HCEC 1CT (cell line): ENCODE results near the gene ROBO2.
A peak's percentile ranks its signal among the peaks of the same experiment; 100 is the strongest.

Experiments used
- DNase-seq: peaks from one replicate; pipeline ENCODE4 v3.0.0-alpha.2; 2017

The ROBO2 gene

GRCh38 chr3:77271306-77271705, 231.4 kb downstream of the ROBO2 start:
- no peak for DNase-seq

- no peak for DNase-seq
Measured at GRCh38 chr3:77271711-77272110, 231.8 kb downstream of the ROBO2 start.

GRCh38 chr3:77279276-77279675, 239.4 kb downstream of the ROBO2 start:
- DNase-seq, result no peak

- no peak for DNase-seq
Measured at GRCh38 chr3:77281721-77282120, 241.8 kb downstream of the ROBO2 start.

GRCh38 chr3:77283108-77283507, 243.2 kb downstream of the ROBO2 start:
- no peak for DNase-seq

- no peak for DNase-seq
Measured at GRCh38 chr3:77288348-77288747, 248.4 kb downstream of the ROBO2 start.

- DNase-seq, result peak; percentile 18
Measured at GRCh38 chr3:77296527-77296926, 256.6 kb downstream of the ROBO2 start.

GRCh38 chr3:77298417-77298816, 258.5 kb downstream of the ROBO2 start:
- DNase-seq, result no peak

- no peak for DNase-seq
Measured at GRCh38 chr3:77303955-77304699, 264.2 kb downstream of the ROBO2 start.

- DNase-seq, result no peak
Measured at GRCh38 chr3:77304700-77305021, 264.8 kb downstream of the ROBO2 start.

GRCh38 chr3:77309460-77309859, 269.6 kb downstream of the ROBO2 start:
- no peak for DNase-seq

GRCh38 chr3:77313843-77314242, 273.9 kb downstream of the ROBO2 start:
- DNase-seq, result no peak

GRCh38 chr3:77319711-77320110, 279.8 kb downstream of the ROBO2 start:
- DNase-seq, result peak; percentile 42

- peak; percentile 53 for DNase-seq
Measured at GRCh38 chr3:77320514-77320913, 280.6 kb downstream of the ROBO2 start.

GRCh38 chr3:77321646-77322045, 281.7 kb downstream of the ROBO2 start:
- no peak for DNase-seq

GRCh38 chr3:77323626-77324025, 283.7 kb downstream of the ROBO2 start:
- DNase-seq, result no peak

GRCh38 chr3:77324105-77324504, 284.2 kb downstream of the ROBO2 start:
- DNase-seq, result no peak

GRCh38 chr3:77325280-77325679, 285.4 kb downstream of the ROBO2 start:
- no peak for DNase-seq

GRCh38 chr3:77325702-77326101, 285.8 kb downstream of the ROBO2 start:
- no peak for DNase-seq

- no peak for DNase-seq
Measured at GRCh38 chr3:77326586-77326985, 286.7 kb downstream of the ROBO2 start.

- DNase-seq, result peak; percentile 9
Measured at GRCh38 chr3:77328690-77329089, 288.8 kb downstream of the ROBO2 start.

GRCh38 chr3:77329116-77329515, 289.2 kb downstream of the ROBO2 start:
- no peak for DNase-seq

GRCh38 chr3:77338195-77338594, 298.3 kb downstream of the ROBO2 start:
- no peak for DNase-seq

- DNase-seq, result no peak
Measured at GRCh38 chr3:77342027-77342426, 302.1 kb downstream of the ROBO2 start.

GRCh38 chr3:77342688-77343087, 302.8 kb downstream of the ROBO2 start:
- DNase-seq, result no peak
